Lower leg skin (tissue), 3 donors: ENCODE data around the gene AFAP1L1.

Experiments used
- CTCF ChIP-seq, 3 donors: fragments of 450-650 bp; IDR thresholded peaks; one replicate each; pipeline ENCODE4 v1.5.1; 2016; ENCODE audit warnings: antibody characterized with exemption in 3 of 3, mild to moderate bottlenecking in 3 of 3, moderate library complexity in 2 of 3
- POLR2A ChIP-seq, 2 donors: fragments of 450-650 bp; IDR thresholded peaks; one replicate each; pipeline ENCODE4 v1.6.1; 2016 to 2017; ENCODE audit warnings: antibody characterized with exemption in 2 of 2, mild to moderate bottlenecking in 1 of 2, moderate library complexity in 1 of 2

GRCh38 chr5:149274939-149275338 is 3.3 kb downstream of the AFAP1L1 start:
- TF ChIP-seq CTCF (IDR thresholded peaks at IDR 0.05), result no peak
- no peak for TF ChIP-seq POLR2A (IDR thresholded peaks at IDR 0.05)
